IMR-90 (cell line): ENCODE data around the gene TFB1M. TPM values are rescaled to one million over a fixed set of nuclear protein-coding genes. Genes with fewer than 3 reads are reported as not detected.
"Not testable (repeated sequence)": the region's sequence is repeated elsewhere in the genome, so short reads cannot be mapped to it uniquely, and the experiment has no call there.

Experiments used
- ATAC-seq: fragments of 200-7000 bp; cut with Tn5 transposase; 2 replicates; pipeline ENCODE4 v1.9.1; 2020; ENCODE audit warnings: low read depth, mild to moderate bottlenecking, moderate library complexity
- BruUV-seq: library from RNA; stranded (reverse); fragments of 400-500 nt; replicated peaks from 2 replicates; lab custom pipeline; 2021; lab: Mats Ljungman, UMichigan
- CTCF ChIA-PET: fragments of 300-600 bp; formaldehyde crosslinking; extraction: SDS; loops from one replicate; lab custom pipeline; 2021; ENCODE audit warnings: antibody characterized with exemption; lab: Yijun Ruan, JAX
- POLR2A ChIA-PET: fragments of 300-600 bp; sonication (Branson Sonifier 250); formaldehyde crosslinking; loops from one replicate; lab custom pipeline; 2022; ENCODE audit warnings: antibody characterized with exemption; ENCODE audit not compliant: unreplicated experiment; lab: Charles Lee
- DNase-seq: peaks from one replicate; pipeline ENCODE4 v3.0.0; 2013
- H2AFZ ChIP-seq: replicated peaks from 2 replicates; pipeline ENCODE3; 2013; ENCODE audit warnings: low read length, mild to moderate bottlenecking; ENCODE audit not compliant: poor library complexity
- H2AK5ac ChIP-seq: 2 replicates; pipeline ENCODE4 v1.6.1; 2013; ENCODE audit warnings: low read depth, low read length, inconsistent platforms
- H2AK9ac ChIP-seq: replicated peaks from 2 replicates; pipeline ENCODE3; 2013; ENCODE audit warnings: mild to moderate bottlenecking, low read depth, low read length, moderate library complexity; ENCODE audit not compliant: poor library complexity
- H2BK120ac ChIP-seq: 2 replicates; pipeline ENCODE4 v1.6.1; 2013; ENCODE audit warnings: low read depth, low read length, inconsistent platforms
- H2BK15ac ChIP-seq: 3 replicates; pipeline ENCODE4 v1.6.1; 2013; ENCODE audit warnings: low read depth, low read length, inconsistent platforms
- H2BK20ac ChIP-seq: 2 replicates; pipeline ENCODE4 v1.6.1; 2013; ENCODE audit warnings: low read depth, mild to moderate bottlenecking, inconsistent platforms, low read length, moderate library complexity
- H2BK5ac ChIP-seq: 2 replicates; pipeline ENCODE4 v1.6.1; 2013; ENCODE audit warnings: mild to moderate bottlenecking, low read depth, low read length, inconsistent platforms; ENCODE audit not compliant: poor library complexity, severe bottlenecking
- H3K14ac ChIP-seq: replicated peaks from 2 replicates; pipeline ENCODE4 v1.6.1; 2013; ENCODE audit warnings: low read depth, low read length, inconsistent platforms
- H3K18ac ChIP-seq: 2 replicates; pipeline ENCODE4 v1.6.1; 2013; ENCODE audit warnings: low read depth, low read length, control low read depth
- H3K23ac ChIP-seq: 2 replicates; pipeline ENCODE4 v1.6.1; 2013; ENCODE audit warnings: low read depth, low read length, inconsistent platforms
- H3K27ac ChIP-seq: 2 replicates; pipeline ENCODE4 v1.5.1; 2013; ENCODE audit warnings: mild to moderate bottlenecking, control low read depth, low read length; ENCODE audit not compliant: insufficient read depth
- H3K27me3 ChIP-seq: 2 replicates; pipeline ENCODE4 v1.6.1; 2013; ENCODE audit warnings: low read length; ENCODE audit not compliant: control insufficient read depth, insufficient read depth
- H3K36me3 ChIP-seq: 2 replicates; pipeline ENCODE4 v1.6.1; 2013; ENCODE audit warnings: low read length, mixed read lengths; ENCODE audit not compliant: control insufficient read depth, insufficient read depth
- H3K4ac ChIP-seq: 2 replicates; pipeline ENCODE4 v1.6.1; 2013; ENCODE audit warnings: low read depth, low read length, inconsistent platforms
- H3K4me1 ChIP-seq: 2 replicates; pipeline ENCODE4 v1.6.1; 2013; ENCODE audit warnings: low read length, mixed read lengths; ENCODE audit not compliant: control insufficient read depth, insufficient read depth
- H3K4me2 ChIP-seq: 2 replicates; pipeline ENCODE4 v1.6.1; 2013; ENCODE audit warnings: low read depth, mild to moderate bottlenecking, control low read depth, low read length, moderate library complexity
- H3K4me3 ChIP-seq: 2 replicates; pipeline ENCODE4 v1.5.1; 2013; ENCODE audit warnings: low read depth, mild to moderate bottlenecking, control low read depth, low read length, moderate library complexity; ENCODE audit not compliant: insufficient read depth
- H3K56ac ChIP-seq: 2 replicates; pipeline ENCODE4 v1.6.1; 2013; ENCODE audit warnings: low read length, inconsistent platforms; ENCODE audit not compliant: insufficient read depth; ENCODE audit errors: extremely low read depth
- H3K79me1 ChIP-seq, 2 experiments: 2 replicates each; pipeline ENCODE4 v1.6.1; 2013; ENCODE audit warnings: low read length in 2 of 2, inconsistent platforms in 1 of 2, low read depth in 1 of 2
- H3K9ac ChIP-seq: 2 replicates; pipeline ENCODE4 v1.6.1; 2013; ENCODE audit warnings: low read depth, low read length, control low read depth
- H3K9me1 ChIP-seq: 2 replicates; pipeline ENCODE4 v1.6.1; 2013; ENCODE audit warnings: low read length, inconsistent platforms; ENCODE audit not compliant: insufficient read depth
- H3K9me3 ChIP-seq: 2 replicates; pipeline ENCODE4 v1.6.1; 2013; ENCODE audit warnings: low read length; ENCODE audit not compliant: control insufficient read depth, insufficient read depth
- H4K20me1 ChIP-seq: 2 replicates; pipeline ENCODE4 v1.6.1; 2013; ENCODE audit warnings: low read length, inconsistent platforms; ENCODE audit not compliant: insufficient read depth
- H4K5ac ChIP-seq: 2 replicates; pipeline ENCODE4 v1.6.1; 2013; ENCODE audit warnings: mild to moderate bottlenecking, low read depth, low read length, control low read depth
- H4K8ac ChIP-seq, 2 experiments: 2 replicates each; pipeline ENCODE4 v1.6.1; 2013; ENCODE audit warnings: low read depth in 2 of 2, low read length in 2 of 2, control low read depth in 1 of 2, inconsistent platforms in 1 of 2
- H4K91ac ChIP-seq: 2 replicates; pipeline ENCODE4 v1.6.1; 2013; ENCODE audit warnings: low read depth, low read length, inconsistent platforms; ENCODE audit not compliant: insufficient read depth
- CEBPB ChIP-seq: IDR thresholded peaks from 2 replicates; pipeline ENCODE4 v1.6.1; 2012; ENCODE audit warnings: low read depth, low read length, improper control_type of control experiment
- FOS ChIP-seq: fragments of 150-350 bp; IDR thresholded peaks from 2 replicates; pipeline ENCODE4 v1.6.1; 2016; ENCODE audit warnings: low read depth, low read length
- RAD21 ChIP-seq: IDR thresholded peaks from 2 replicates; pipeline ENCODE4 v1.6.1; 2012; ENCODE audit warnings: low read length, improper control_type of control experiment
- WGBS, 2 experiments: methylation state at CpG; one replicate each; pipeline versions ENCODE4 v1.1.5 to v1.1.7; 2013; ENCODE audit warnings: missing lambda C conversion rate in 2 of 2; ENCODE audit not compliant: insufficient read length in 1 of 2; ENCODE audit errors: extremely low coverage in 2 of 2; 5-methylcytosine and 5-hydroxymethylcytosine counted together
- dilution Hi-C: fragments of 300-500 bp; cut with HindIII; formaldehyde crosslinking; loops from one replicate; pipeline ENCODE4 v1.14.3; 2018; ENCODE audit warnings: low sequenced_read_pairs; ENCODE audit not compliant: unreplicated experiment
- in situ Hi-C: fragments of 300-500 bp; cut with MboI; formaldehyde crosslinking; loops from 3 replicates; pipeline ENCODE4 v1.14.3; 2019; ENCODE audit warnings: low sequenced_read_pairs, inconsistent platforms, mixed read lengths
- intact Hi-C: fragments of 100-400 bp; cut with micrococcal nuclease; formaldehyde crosslinking; loops from 2 replicates; pipeline ENCODE4 v1.10.0; 2022
- polyA plus RNA-seq, 3 experiments: library from polyadenylated mRNA; depleted of rRNA; stranded (reverse); fragments of >200 nt; gene quantifications; 2 replicates each; pipeline ENCODE4 v1.2.3, GENCODE V29; 2012; ENCODE audit warnings: low replicate concordance in 1 of 3
- total RNA-seq: library from RNA; depleted of rRNA; stranded (reverse); fragments of >200 nt; gene quantifications from 2 replicates; pipeline ENCODE4 v1.2.3, GENCODE V29; 2012

Gene TFB1M
- total and polyA plus RNA-seq, 2 of the 4 experiments (the other 2 are of a cell fraction): 18.1 to 22.4 TPM

- Histone ChIP-seq H2AK9ac (no peak overlapping the region), H3K9me3 (no peaks in the 10 kb centered on the region), H3K79me1 (no peaks in the 10 kb centered on the region), H4K8ac (no peak overlapping the region), H3K4me3 (no peak overlapping the region), H2BK120ac (no peak overlapping the region), H3K27ac (no peak overlapping the region), H4K5ac (no peak overlapping the region), H3K56ac (no peak overlapping the region), H2BK15ac (no peak overlapping the region), H3K9ac (no peak overlapping the region), H2AFZ (no peak overlapping the region), H4K20me1 (no peaks in the 10 kb centered on the region), H3K4ac (no peak overlapping the region), H3K36me3 (no peaks in the 10 kb centered on the region), H3K14ac (no peak overlapping the region), H4K91ac (no peak overlapping the region), H2AK5ac (no peak overlapping the region), H2BK20ac (no peak overlapping the region), H3K18ac (no peak overlapping the region), H3K27me3 (no peaks in the 10 kb centered on the region), H3K4me1 (peaks cover 4% of the 10 kb centered on the region; the same call in 1 of the 2 replicates), H3K9me1 (peaks cover 1% of the 10 kb centered on the region; the same call in 1 of the 2 replicates), H2BK5ac (no peak overlapping the region), H3K23ac (no peak overlapping the region), H3K4me2 (no peak overlapping the region)
- no peak for TF ChIP-seq CEBPB
- no peak for TF ChIP-seq FOS
- no peak for TF ChIP-seq RAD21
- CTCF ChIA-PET: no interaction called here
- WGBS, 2 experiments: no CpG with 5 or more reads among the region's 7 CpGs
- in situ Hi-C loops (no loop called here), intact Hi-C loops (no loop called here), dilution Hi-C loops (no loop called here)
- BruUV-seq: no TSS peak
- DNase-seq: no peak
- no peak for ATAC-seq
- POLR2A ChIA-PET: no interaction called here
These were observed 95.0 kb downstream of the TFB1M start for GRCh38 chr6:155219299-155219698.

- DNase-seq, H3K4ac ChIP-seq, H2AK5ac ChIP-seq, H2BK120ac ChIP-seq, H3K23ac ChIP-seq, dilution Hi-C loops, H2BK20ac ChIP-seq, H4K5ac ChIP-seq, H4K20me1 ChIP-seq, H2BK15ac ChIP-seq, H3K9me3 ChIP-seq, H3K27me3 ChIP-seq, H2AK9ac ChIP-seq, H3K14ac ChIP-seq, H2BK5ac ChIP-seq, H3K36me3 ChIP-seq, H4K91ac ChIP-seq, H3K27ac ChIP-seq, H3K4me3 ChIP-seq, H2AFZ ChIP-seq, ATAC-seq, BruUV-seq, H3K9me1 ChIP-seq, POLR2A ChIA-PET, intact Hi-C loops, H3K56ac ChIP-seq, in situ Hi-C loops, H3K4me1 ChIP-seq, H3K4me2 ChIP-seq, CTCF ChIA-PET, H4K8ac ChIP-seq, H3K79me1 ChIP-seq, H3K9ac ChIP-seq, H3K18ac ChIP-seq: not testable (repeated sequence)
- 97% methylated on average over 5 of the region's 20 CpGs; no CpG with 5 or more reads in 1 of the 2 experiments for WGBS, 2 experiments
These were observed 95.6 kb downstream of the TFB1M start for GRCh38 chr6:155218711-155219110.
